Right cardiac atrium (tissue), 5 donors: ENCODE measurements around the gene SLC12A7. TPM values are rescaled to one million over a fixed set of nuclear protein-coding genes. Genes with fewer than 3 reads are reported as not detected.
"Not testable (repeated sequence)": the region's sequence is repeated elsewhere in the genome, so short reads cannot be mapped to it uniquely, and the experiment has no call there.

Experiments
- ATAC-seq, 2 donors: fragments of 200-7000 bp; cut with Tn5 transposase; one replicate each; pipeline versions ENCODE4 v1.8.0 to v1.9.1; 2020; ENCODE audit warnings: moderate library complexity in 2 of 2, mild to moderate bottlenecking in 1 of 2
- DNase-seq, 3 donors: peaks; one replicate each; pipeline ENCODE4 v3.0.0-alpha.2; 2020
- H3K27ac ChIP-seq: one replicate; pipeline ENCODE4 v1.5.1; 2013; ENCODE audit warnings: mild to moderate bottlenecking, low read length, control low read depth, moderate library complexity
- H3K27me3 ChIP-seq: one replicate; pipeline ENCODE4 v1.6.1; 2013; ENCODE audit not compliant: control insufficient read depth, insufficient read depth
- H3K4me1 ChIP-seq: one replicate; pipeline ENCODE4 v1.6.1; 2013; ENCODE audit warnings: low read length; ENCODE audit not compliant: control insufficient read depth, insufficient read depth
- H3K4me3 ChIP-seq: one replicate; pipeline ENCODE4 v1.5.1; 2013; ENCODE audit warnings: low read length, control low read depth
- H3K9me3 ChIP-seq: one replicate; pipeline ENCODE4 v1.6.1; 2013; ENCODE audit warnings: low read length; ENCODE audit not compliant: control insufficient read depth
- WGBS: extraction: QIAGEN DNeasy Blood & Tissue Kit; methylation state at CpG from one replicate; pipeline ENCODE4 v1.1.7; 2013; 5-methylcytosine and 5-hydroxymethylcytosine counted together
- intact Hi-C, 4 donors: fragments of 100-400 bp; cut with DNase I; formaldehyde crosslinking; loops; one replicate each; pipeline versions ENCODE4 v1.11.0 to v1.14.0; 2022 to 2023
- microRNA-seq, 2 donors: library from miRNA; unstranded; fragments of <30 nt; microRNA quantifications; one replicate each; pipeline ENCODE4 v1.2.0, GENCODE V29; 2020 to 2021
- polyA plus RNA-seq: library from polyadenylated mRNA; stranded (reverse); fragments of 200-250 nt; gene quantifications from one replicate; pipeline ENCODE4 v1.2.3, GENCODE V29; 2013
- total RNA-seq, 4 donors: library from RNA; stranded (reverse); fragmentation: NEBNext Ultra II Directional; extraction: Animal tissue kit (Norgen Biotek cat#: 25700); gene quantifications; one replicate each; pipeline ENCODE4 v1.2.1, GENCODE V29; 2021
- donor health status: healthy with polysubstance abuse.
- donor health status: DM: no; HTN: yes; CAD: no.
- donor health status: DM: no; HTN: no; CAD: no.
- donor health status: DM: no; HTN: yes; CAD: no; lungs with severe emphysema.
- donor health status: DM: yes; HTN: yes; CAD: no.

SLC12A7 gene
- total and polyA plus RNA-seq, 5 donors: 28.5 to 80.5 (median 58.5) TPM

GRCh38 chr5:1005249-1005851 is 106.5 kb downstream of the SLC12A7 start:
- no peak overlapping the region for H3K27ac ChIP-seq
- intact Hi-C loops: loop anchor here in 3 of 4 donors (5.0 to 10.0 kb wide), 3 partner anchors 129 to 139 kb away; no protein-coding TSS in a partner anchor
- peaks cover 3% of the 10 kb centered on the region for H3K4me1 ChIP-seq

DNA sequence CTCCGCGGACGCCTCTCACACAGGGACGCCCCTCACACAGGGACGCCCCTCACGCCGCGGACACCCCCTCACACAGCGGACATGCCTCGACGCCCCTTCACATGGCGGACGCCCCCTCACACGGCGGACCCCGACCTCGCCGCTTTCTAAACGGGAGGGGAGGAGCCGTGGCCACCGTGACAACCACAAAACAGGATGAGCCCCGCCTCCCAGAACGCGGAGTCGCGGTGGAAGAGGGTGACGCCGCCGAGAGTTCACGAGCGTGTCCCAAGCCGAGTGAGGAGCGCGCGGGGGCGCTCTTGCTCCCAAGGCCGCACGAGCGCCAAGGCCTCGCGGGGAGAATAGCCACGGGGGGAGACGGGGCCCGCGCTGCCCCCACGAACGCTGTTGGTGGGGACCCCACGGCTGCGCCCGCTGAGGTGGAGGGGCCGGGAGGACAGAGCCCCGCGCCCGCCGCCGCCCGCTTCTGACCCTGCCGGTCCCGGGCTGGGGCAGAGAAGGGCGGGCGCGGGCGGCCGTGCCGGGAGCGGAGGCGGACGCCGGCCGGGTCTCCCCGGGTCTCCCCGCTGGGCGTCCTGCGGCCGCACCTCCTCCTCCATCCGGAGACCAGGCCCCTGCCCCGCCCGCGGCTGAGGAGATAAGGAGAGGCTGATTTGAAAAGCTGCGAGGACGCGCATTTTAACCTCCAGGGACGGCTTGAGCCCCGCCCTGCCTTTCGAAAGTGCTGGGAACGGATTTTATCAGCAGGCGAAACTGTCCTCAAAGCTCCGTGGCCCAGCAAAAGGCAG is 107.2 kb downstream of the SLC12A7 start:
- Histone ChIP-seq H3K27ac (peak overlapping the region; percentile 16), H3K27me3 (no peaks in the 10 kb centered on the region), H3K4me3 (peak overlapping the region; percentile 54), H3K9me3 (no peaks in the 10 kb centered on the region), H3K4me1 (peaks cover 3% of the 10 kb centered on the region)
- DNase-seq: peak; percentile 88 to 96 (median 95)
- intact Hi-C loops: loop anchor here (5.0 to 10.0 kb wide), 4 partner anchors 123 to 140 kb away; no protein-coding TSS in a partner anchor
- 2% methylated on average over 88 of the region's 88 CpGs for WGBS
- peak; percentile 81 to 82 for ATAC-seq

More at GRCh38 chr5:1005249-1005851, 106.5 kb downstream of the SLC12A7 start:
- ATAC-seq (no peak), DNase-seq (peak in 1 of 3 donors; percentile 9)
- peak overlapping the region; percentile 54 for H3K4me3 ChIP-seq
- no peaks in the 10 kb centered on the region for H3K27me3 ChIP-seq
- WGBS: 40% methylated on average over 47 of the region's 47 CpGs
- no peaks in the 10 kb centered on the region for H3K9me3 ChIP-seq

DNA sequence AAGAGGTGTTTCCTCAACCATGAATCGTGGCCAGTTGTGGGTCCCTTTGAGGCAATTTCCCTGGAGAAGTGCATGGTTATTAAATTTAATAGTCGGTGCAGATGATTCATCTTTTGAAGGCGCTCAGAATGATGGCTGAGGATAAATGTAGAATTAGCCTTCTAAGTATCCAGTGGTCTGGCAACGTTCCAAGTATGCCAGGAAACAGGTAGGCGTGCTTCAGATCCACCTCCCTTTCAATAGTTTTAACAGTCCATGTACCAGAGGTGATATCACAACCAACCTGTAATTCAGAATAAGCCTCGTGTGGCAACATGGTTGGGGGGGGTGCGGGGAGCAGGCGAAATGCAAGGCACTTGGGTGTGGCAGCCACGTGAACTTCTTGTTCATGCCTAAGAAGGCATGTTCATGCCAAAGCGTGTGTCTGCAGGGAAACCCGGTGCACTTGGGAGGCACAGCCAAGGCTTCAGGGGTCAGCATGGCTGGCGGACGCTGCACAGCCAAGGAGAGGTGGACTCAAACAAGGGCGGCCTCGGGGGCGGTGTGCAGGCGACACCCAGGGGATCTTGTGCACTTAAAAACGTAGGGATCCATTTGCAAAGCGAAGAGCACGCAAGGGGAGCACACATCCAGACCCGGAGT is 108.4 kb downstream of the SLC12A7 start:
- Histone ChIP-seq H3K27me3 (no peaks in the 10 kb centered on the region), H3K9me3 (no peaks in the 10 kb centered on the region), H3K4me1 (peaks cover 3% of the 10 kb centered on the region), H3K4me3 (no peak overlapping the region), H3K27ac (no peak overlapping the region)
- peak in 1 of 3 donors; percentile 65 for DNase-seq
- WGBS: 67% methylated on average over 21 of the region's 21 CpGs
- intact Hi-C loops: loop anchor here in 3 of 4 donors (5.0 to 10.0 kb wide), 3 partner anchors 124 to 141 kb away; no protein-coding TSS in a partner anchor
- no peak for ATAC-seq

DNA sequence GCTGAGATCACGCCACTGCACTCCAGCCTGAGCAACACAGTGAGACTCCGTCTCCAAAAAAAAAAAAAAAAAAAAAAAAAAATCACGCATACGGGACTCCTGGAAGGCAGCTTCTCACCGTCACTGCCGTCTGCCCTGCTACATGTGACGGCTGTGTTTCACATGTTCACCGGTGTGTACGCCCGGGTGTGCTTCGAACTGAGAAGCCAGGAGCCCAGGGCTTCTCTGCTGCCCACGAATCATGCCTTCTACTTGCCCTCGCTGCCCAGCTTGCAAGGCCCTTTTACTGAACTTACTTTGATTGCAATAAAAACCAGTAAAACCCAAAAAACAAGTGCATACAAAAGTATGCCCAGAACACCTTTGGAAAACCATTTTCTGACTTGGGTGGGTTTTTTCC is 109.0 kb downstream of the SLC12A7 start:
- H3K4me1 ChIP-seq: peaks cover 3% of the 10 kb centered on the region
- DNase-seq (peak in 1 of 3 donors; percentile 51), ATAC-seq (no peak)
- WGBS: 92% methylated on average over 12 of the region's 13 CpGs
- no peaks in the 10 kb centered on the region for H3K27me3 ChIP-seq
- H3K27ac ChIP-seq: no peak overlapping the region
- intact Hi-C loops: loop anchor here in 3 of 4 donors (5.0 to 10.0 kb wide), 3 partner anchors 124 to 142 kb away; no protein-coding TSS in a partner anchor
- no peak overlapping the region for H3K4me3 ChIP-seq
- H3K9me3 ChIP-seq: no peaks in the 10 kb centered on the region

GRCh38 chr5:1002271-1002546 is 109.7 kb downstream of the SLC12A7 start:
- no peaks in the 10 kb centered on the region for H3K9me3 ChIP-seq
- H3K27me3 ChIP-seq: no peaks in the 10 kb centered on the region
- no peak for ATAC-seq
- no peak for DNase-seq
- intact Hi-C loops: loop anchor here in 3 of 4 donors (5.0 to 10.0 kb wide), 3 partner anchors 125 to 143 kb away; no protein-coding TSS in a partner anchor
- WGBS: 71% methylated on average over 4 of the region's 4 CpGs
- H3K4me1 ChIP-seq: peaks cover 6% of the 10 kb centered on the region
- H3K27ac ChIP-seq: no peak overlapping the region
- no peak overlapping the region for H3K4me3 ChIP-seq

DNA sequence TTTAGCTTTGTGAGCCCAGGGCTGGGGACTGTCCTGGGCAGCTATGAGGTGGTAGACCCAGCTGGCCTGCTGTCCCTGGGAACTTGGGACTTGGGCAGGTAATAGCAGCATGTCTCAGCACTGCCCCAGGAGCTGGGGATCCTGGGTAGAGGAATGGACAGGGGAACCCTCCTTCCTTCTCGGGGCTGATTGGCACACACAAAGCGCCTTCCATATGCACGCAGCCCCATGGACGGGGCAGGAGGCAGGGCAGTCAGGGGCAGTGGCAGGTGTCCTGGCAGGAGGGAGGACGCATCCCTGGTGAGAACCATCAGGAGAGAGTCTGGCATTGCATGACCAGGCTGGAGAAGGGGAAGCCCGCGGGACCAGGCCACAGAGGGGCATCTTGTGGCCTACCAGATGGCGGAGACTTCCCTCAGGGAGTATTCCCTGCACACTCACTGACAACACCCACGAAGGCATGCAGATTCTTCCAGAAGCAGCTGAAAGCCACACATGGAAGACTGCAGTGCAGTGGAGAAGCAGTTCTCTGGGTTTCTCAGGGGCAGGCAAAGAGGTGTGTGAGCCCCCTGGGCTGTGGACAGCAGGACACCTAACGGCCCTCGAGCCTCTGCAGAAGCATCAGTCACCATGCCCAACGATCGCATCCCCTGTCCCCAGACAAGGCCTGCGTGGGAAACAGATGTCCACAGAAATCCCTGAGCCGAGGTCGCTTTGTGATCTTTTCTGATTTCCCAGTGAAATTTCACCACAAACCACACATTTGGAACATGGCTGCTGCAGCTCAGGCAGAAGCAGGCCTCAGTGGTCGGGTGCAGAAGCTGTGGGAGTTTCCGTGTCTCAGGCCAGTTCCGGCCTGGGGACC is 110.2 kb downstream of the SLC12A7 start:
- Histone ChIP-seq H3K4me3 (no peak overlapping the region), H3K9me3 (no peaks in the 10 kb centered on the region), H3K27ac (no peak overlapping the region), H3K4me1 (peaks cover 6% of the 10 kb centered on the region), H3K27me3 (no peaks in the 10 kb centered on the region)
- peak in 1 of 3 donors; percentile 37 for DNase-seq
- intact Hi-C loops: loop anchor here in 3 of 4 donors (5.0 to 10.0 kb wide), 3 partner anchors 126 to 143 kb away; no protein-coding TSS in a partner anchor
- ATAC-seq: no peak
- 84% methylated on average over 19 of the region's 19 CpGs for WGBS

- H3K27me3 ChIP-seq, H3K4me1 ChIP-seq, H3K4me3 ChIP-seq, H3K9me3 ChIP-seq, H3K27ac ChIP-seq, ATAC-seq: not testable (repeated sequence)
- intact Hi-C loops: loop anchor here in 3 of 4 donors (5.0 to 10.0 kb wide), 3 partner anchors 126 to 144 kb away; no protein-coding TSS in a partner anchor
- DNase-seq: peak in 1 of 3 donors; percentile 25
- WGBS: 95% methylated on average over 11 of the region's 11 CpGs
Measured at GRCh38 chr5:1000831-1001230, 111.0 kb downstream of the SLC12A7 start.

Small RNA genes lying within 50 kb of the gene (microRNA-seq; reads per million reads assigned to microRNA genes)
- gene MIR4635: 0 reads per million in 2 donors

Other genes starting within 250 kb of the SLC12A7 start
- 10 to 100 TPM; 25.1 to 41.3 (median 34.0) TPM for gene BRD9, start 219.3 kb downstream of the SLC12A7 start, total RNA-seq
- 17.1 TPM for gene BRD9, start 219.3 kb downstream of the SLC12A7 start, polyA plus RNA-seq
- gene TRIP13, start 219.2 kb downstream of the SLC12A7 start, total RNA-seq: under 1 TPM; 0.25 to 0.94 (median 0.58) TPM
- gene TRIP13, start 219.2 kb downstream of the SLC12A7 start, polyA plus RNA-seq: 0.27 TPM
- 1 to 10 TPM; 1.9 to 8.6 (median 3.1) TPM for gene NKD2, start 103.3 kb downstream of the SLC12A7 start, total RNA-seq
- gene NKD2, start 103.3 kb downstream of the SLC12A7 start, polyA plus RNA-seq: 2.6 TPM
- not detected for gene SLC6A19, start 89.5 kb upstream of the SLC12A7 start, total RNA-seq
- not detected for gene SLC6A19, start 89.5 kb upstream of the SLC12A7 start, polyA plus RNA-seq
- gene SLC6A18, start 113.3 kb upstream of the SLC12A7 start, total RNA-seq: not detected
- not detected for gene SLC6A18, start 113.3 kb upstream of the SLC12A7 start, polyA plus RNA-seq
- gene TERT, start 183.0 kb upstream of the SLC12A7 start, total RNA-seq: not detected
- gene TERT, start 183.0 kb upstream of the SLC12A7 start, polyA plus RNA-seq: not detected
- gene CLPTM1L, start 233.0 kb upstream of the SLC12A7 start, total RNA-seq: 10 to 100 TPM; 43.9 to 62.7 (median 50.0) TPM
- 44.0 TPM for gene CLPTM1L, start 233.0 kb upstream of the SLC12A7 start, polyA plus RNA-seq